Ecto neural progenitor cell (in vitro differentiated cells): ENCODE results near the gene NLRP13.
"Not testable (repeated sequence)": the region's sequence is repeated elsewhere in the genome, so short reads cannot be mapped to it uniquely, and the experiment has no call there.

Experiments
- DNase-seq: peaks from one replicate; pipeline ENCODE4 v3.0.0-alpha.2; 2018; ENCODE audit warnings: low spot score

Gene NLRP13, protein sequence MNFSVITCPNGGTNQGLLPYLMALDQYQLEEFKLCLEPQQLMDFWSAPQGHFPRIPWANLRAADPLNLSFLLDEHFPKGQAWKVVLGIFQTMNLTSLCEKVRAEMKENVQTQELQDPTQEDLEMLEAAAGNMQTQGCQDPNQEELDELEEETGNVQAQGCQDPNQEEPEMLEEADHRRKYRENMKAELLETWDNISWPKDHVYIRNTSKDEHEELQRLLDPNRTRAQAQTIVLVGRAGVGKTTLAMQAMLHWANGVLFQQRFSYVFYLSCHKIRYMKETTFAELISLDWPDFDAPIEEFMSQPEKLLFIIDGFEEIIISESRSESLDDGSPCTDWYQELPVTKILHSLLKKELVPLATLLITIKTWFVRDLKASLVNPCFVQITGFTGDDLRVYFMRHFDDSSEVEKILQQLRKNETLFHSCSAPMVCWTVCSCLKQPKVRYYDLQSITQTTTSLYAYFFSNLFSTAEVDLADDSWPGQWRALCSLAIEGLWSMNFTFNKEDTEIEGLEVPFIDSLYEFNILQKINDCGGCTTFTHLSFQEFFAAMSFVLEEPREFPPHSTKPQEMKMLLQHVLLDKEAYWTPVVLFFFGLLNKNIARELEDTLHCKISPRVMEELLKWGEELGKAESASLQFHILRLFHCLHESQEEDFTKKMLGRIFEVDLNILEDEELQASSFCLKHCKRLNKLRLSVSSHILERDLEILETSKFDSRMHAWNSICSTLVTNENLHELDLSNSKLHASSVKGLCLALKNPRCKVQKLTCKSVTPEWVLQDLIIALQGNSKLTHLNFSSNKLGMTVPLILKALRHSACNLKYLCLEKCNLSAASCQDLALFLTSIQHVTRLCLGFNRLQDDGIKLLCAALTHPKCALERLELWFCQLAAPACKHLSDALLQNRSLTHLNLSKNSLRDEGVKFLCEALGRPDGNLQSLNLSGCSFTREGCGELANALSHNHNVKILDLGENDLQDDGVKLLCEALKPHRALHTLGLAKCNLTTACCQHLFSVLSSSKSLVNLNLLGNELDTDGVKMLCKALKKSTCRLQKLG

GRCh38 chr19:55931936-55932386 is at the start of gene NLRP13:
Gene NLRP13 (minus strand): TSS chr19:55932336. CDS start chr19:55932311, 25 bp downstream.
- no peak for DNase-seq

DNA sequence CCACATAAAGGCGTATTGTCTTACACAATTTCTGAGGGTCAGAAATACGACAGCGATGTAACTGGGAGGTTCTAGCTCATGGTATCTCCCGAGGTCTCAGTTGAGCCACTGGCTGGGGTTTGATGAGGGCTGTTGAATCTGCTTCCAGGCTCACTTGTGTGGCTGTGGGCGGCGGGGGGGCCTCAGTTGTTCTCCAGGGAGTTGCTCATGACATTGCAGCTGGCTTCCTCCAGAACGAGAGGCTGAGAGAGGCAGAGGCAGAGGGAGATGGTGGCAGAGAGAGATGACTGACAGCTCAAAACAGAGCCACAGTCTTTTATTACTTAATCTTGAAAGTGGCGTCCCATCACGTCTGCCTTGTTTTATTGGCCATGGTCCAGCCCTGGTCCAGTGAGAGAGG is 48.3 kb upstream of the NLRP13 start:
- DNase-seq: no peak

DNA sequence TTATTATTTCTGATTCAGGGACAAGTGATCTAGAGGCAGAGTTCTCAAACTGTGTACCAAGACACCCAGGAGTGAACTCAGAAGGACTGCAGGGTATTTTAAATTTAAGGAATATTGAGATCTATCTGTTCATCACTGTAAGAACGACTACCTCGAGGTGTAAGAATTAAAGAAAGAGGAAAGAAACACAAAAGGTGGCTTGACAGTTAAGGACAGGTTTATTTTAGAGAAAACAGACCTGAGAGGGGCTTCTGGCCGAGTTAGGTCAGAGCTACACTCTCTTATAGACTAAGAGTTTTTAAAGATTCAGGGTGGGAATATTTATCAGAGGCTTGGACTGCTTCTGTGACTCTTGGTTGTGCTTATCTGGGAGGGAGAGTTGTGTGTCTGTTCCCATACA is 41.8 kb upstream of the NLRP13 start:
- no peak for DNase-seq

- DNase-seq: no peak
Measured at GRCh38 chr19:55962186-55962585, 30.1 kb upstream of the NLRP13 start.

DNA sequence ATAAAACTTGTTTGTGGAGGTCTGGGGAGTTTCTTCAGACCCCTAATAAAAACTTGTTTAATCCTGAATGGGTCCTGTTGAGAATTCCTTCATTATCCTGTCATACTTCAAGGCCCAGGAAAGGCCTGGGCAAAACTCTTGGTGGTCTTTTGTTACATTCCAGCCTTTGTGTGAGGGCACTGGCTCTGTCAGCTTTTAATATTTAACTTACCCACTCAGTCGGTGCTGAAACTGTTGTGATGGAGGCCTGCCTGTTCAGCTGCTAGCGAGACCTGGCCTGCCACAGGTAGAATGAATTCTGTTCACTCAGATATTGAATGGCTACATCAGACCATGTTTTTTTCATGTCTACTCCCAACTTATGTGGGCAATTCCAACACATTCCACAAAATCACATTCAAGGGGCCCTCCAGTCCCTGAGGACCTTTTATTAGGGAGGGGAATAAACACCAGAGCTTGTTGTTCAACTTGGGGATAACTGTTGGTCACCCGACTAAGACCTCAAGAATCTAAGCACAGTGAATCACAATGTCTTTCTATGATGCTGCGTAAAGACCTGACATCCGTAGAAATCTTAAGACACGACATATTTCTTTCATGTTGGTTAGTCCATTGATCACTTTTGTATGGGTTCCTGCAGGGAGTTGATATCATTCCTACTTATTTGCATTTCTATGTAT is 28.0 kb upstream of the NLRP13 start:
- DNase-seq: no peak

GRCh38 chr19:55958356-55958755 is 26.2 kb upstream of the NLRP13 start:
- no peak for DNase-seq

DNA sequence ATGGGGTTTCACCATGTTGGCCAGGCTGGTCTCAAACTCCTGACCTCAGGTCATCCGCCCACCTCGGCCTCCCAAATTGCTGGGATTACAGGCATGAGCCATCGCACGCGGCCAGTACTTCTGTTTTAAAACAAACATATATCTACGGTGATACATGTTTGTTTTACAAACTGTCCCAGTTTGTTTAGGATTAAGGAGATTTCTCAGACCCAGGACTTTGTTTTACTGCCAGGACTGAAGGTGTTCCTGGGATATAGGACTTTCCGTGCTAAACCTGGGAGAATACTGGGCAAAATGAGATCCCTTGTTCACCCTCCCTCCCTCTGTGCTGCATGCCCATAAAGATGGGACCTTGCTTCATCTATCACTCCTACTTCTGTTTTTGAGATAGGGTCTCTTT is 24.3 kb upstream of the NLRP13 start:
- DNase-seq: no peak

DNA sequence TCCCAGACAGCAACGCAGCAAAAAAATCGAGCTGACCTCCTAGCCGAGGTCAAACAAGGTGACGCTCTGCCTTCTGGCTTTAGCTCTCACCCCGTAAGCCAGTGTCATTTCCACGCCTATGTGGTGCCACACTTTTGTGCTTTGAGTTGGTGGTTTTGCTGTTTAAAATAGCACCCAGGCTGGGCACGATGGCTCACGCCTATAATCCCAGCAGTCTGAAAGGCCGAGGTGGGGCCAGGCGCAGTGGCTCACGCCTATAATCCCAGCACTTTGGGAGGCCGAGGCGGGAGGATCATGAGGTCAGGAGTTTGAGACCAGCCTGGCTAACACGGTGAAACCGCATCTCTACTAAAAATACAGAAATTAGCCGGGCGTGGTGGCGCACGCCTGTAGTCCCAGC is 18.4 kb upstream of the NLRP13 start:
- not testable (repeated sequence) for DNase-seq

GRCh38 chr19:55947532-55947931 is 15.4 kb upstream of the NLRP13 start, which contains the start of gene NLRP8:
Gene NLRP8 (plus strand): TSS chr19:55947832.
- no peak for DNase-seq

DNA sequence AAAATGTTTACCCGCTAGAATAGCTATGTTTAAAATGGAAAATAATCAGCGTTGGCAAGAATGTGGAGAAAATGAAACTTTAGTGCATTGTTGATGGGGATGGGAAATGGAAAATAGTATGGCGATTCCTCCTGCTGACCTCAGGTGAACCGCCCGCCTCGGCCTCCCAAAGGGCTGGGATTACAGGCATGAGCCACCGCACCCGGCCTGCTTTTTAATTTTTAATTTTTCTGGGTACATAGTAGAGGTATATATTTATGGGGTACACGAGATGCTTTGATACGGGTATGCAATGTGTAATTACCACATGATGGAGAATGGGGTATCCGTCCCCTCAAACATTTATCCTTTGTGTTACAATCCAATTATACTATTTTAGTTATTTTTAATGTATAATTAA is 8.2 kb upstream of the NLRP13 start:
- no peak for DNase-seq

DNA sequence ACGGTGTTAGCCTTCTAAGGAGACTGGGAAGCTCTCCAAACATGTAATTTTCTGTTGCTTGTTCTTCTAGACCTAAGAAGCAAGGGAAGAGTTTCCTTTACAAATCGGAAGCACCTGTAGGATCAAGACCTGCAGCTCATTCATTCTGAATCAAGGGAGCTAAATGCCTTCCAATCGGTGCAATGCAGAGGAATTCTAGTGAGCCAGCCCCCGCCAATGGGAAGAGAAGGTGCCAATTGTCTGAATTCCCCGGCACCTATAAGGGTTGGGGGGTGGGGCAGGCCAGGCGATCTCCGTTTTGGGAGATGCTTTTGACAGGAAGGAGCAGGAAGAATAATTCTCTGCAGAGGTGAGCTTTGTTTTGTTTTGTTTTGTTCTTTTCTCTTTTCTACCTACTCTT is 7.1 kb upstream of the NLRP13 start:
- no peak for DNase-seq

DNA sequence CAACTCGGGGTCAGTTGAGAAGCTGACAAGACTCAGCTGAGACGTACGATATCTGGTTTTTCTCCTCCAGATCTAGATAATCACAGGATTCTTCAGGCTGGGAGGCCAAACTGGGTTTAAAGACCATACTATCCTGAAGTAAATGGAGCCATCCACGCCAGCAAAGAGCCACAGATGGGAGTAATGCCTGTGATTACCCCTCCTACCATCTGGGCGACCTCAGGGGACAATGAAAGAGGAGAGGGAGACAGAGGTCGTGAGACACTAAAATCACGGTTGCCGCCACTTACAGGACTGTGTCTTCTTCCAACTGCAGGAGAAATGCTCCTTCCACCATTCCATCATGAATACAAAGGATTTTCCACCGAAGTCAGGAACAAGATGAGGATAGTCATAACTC is 3.1 kb upstream of the NLRP13 start:
- DNase-seq: no peak

DNA sequence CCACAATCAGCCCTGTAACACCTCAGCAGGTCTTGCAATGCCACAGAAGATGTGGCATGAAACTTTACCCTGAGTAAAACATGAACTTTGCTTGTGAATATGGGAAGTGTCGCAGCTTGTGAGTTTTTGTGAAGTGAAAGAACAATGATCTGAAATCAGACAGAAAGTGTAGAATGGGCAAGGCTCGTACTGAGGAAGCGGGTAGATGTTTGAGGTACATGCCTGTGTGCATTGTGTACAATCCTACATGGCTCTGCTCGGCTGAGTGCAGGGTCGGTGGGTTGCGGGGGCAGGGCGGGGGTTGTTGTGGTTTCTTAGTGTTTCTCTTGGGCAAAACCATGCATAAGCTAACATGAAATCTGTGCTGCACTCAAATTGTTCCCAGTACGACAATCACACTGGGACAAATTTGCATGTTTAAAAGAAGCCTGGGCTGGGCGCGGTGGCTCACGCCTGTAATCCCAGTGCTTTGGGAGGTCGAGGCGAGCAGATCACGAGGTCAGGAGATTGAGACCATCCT is 1.1 kb downstream of the NLRP13 start:
- no peak for DNase-seq

DNA sequence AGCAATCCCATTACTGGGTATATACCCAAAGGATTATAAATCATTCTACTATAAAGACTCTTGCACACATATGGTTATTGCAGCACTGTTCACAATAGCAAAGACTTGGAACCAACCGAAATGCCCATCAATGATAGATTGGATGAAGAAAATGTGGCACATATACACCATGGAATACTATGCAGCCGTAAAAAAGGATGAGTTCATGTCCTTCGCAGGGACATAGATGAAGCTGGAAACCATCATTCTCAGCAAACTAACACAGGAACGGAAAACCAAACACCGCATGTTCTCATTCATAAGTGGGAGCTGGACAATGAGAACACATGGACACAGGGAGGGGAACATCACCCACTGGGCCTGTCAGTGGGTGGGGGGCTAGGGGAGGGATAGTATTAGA is 2.9 kb downstream of the NLRP13 start:
- not testable (repeated sequence) for DNase-seq

DNA sequence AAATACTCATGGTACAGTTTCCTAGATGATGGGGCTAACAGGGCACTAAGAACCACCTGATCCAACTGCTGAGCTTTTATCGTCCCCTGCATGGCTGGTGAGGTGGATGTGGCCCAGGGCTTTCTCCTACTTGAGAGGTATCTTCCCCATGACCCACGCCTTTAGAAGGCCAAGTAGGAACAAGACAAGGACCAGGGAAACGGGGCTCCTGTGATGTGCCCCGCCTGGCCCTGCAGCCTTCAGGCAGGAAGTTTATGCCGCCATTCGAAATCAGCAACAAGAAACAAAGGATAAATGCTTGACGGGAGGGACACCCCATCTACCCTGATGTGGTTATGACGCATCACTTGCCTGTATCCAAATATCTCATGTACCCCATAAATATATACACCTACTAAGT is 4.1 kb downstream of the NLRP13 start:
- no peak for DNase-seq

DNA sequence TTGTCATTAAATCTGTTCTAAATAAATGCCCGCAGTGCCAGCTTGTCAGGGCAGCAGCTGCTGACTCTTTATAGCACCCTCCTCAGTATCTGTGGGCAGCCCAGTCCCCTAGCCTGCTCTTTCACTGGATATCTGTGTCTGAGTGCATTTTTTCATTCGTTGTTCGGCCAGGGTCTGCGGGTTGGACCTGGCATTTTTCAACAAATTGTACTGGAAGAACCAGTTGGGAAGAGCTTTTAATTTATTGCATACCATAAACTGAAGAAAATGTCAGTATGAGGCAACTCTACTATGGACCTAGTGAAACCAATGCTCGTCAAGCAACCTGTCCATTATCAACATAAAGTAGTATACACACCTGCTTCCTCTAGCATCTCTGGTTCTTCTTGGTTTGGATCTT is 8.6 kb downstream of the NLRP13 start:
- DNase-seq: no peak

DNA sequence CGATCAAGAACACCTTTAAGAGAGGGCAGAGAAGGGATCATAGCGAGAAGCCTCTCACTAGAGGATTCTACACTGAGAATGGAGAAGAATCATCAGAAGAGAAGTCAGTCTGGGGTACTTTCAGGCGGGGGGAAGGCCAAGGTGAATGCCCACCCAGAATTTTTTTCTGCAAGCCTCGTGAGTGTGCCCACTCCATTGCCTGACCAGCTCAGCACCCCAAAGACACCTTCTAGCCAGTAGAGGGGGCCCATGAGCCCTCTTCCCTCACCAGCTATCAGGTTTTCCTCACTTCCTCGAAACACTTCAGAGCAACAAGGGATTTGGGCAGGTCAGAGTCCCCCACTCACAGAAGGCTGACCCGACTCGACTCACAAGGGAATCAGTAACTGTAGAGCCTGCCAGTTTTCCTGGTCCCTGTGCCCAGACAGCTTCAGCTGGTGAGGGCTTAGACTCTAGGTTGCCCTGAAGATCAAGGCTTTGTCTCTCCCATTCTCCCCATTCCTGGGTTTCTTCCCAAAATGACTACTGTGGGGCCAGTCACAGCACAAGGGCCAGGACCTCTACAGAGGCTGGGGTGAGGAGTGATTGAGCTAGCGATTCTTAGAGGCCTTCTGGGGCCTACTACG is 18.4 kb downstream of the NLRP13 start:
- no peak for DNase-seq

DNA sequence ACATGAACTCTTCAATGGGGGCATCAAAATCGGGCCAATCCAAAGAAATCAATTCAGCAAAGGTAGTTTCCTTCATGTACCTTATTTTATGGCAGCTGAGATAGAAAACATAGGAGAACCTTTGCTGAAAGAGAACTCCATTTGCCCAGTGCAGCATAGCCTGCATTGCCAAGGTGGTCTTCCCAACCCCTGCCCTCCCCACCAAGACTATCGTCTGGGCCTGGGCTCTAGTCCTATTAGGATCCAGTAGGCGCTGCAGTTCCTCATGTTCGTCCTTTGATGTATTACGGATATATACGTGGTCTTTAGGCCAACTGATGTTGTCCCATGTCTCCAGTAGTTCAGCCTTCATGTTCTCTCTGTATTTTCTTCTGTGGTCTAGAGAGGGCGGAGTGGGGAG is 19.2 kb downstream of the NLRP13 start:
- DNase-seq: no peak

- DNase-seq: no peak
Measured at GRCh38 chr19:55909801-55910200, 22.3 kb downstream of the NLRP13 start.

DNA sequence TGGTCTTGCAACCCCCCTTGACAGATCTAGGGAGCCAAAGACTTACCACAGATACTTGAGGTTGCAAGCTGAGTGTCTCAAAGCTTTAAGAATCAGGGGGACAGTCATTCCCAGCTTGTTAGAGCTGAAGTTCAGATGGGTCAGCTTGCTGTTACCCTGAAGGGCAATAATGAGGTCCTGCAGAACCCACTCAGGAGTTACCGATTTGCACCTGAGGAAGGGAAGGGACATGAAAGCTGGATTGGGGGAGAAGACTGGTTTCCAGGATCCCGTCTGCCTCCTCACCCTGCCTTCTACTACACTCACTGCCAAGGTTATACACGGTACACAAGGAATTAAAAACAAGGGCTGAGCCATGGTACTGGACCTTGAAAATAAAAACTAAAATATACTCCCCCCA is 24.4 kb downstream of the NLRP13 start:
- DNase-seq: no peak

DNA sequence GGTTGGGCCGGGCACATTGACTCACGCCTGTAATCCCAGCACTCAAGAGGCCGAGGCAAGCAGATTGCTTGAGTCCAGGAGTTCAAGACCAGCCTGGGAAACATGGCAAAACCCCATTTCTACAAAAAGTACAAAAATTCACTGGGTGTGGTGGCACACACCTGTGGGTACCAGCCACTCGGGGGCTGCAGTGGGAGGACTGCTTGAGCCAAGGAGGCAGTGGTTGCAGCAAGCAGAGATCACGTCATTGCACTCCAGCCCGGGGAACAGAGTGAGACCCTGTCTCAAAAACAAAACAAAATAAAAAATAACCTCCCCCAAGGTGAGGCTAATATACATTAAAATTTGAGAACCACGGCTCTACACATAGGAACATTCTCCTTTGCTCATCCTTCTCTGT is 24.9 kb downstream of the NLRP13 start:
- DNase-seq: no peak
